BE2C (cell line): Measurements from ENCODE around the gene SCG5.

Experiments
- DNase-seq: peaks from one replicate; pipeline ENCODE4 v3.0.0-alpha.2; 2020
- H3K27me3 ChIP-seq: fragments of 250-450 bp; sonication (Bioruptor Pico); 2 replicates; pipeline ENCODE4 v1.5.1; 2020; ENCODE audit warnings: mild to moderate bottlenecking
- H3K36me3 ChIP-seq: fragments of 250-450 bp; sonication (Bioruptor Pico); 2 replicates; pipeline ENCODE4 v1.5.1; 2020; ENCODE audit warnings: mild to moderate bottlenecking
- H3K4me1 ChIP-seq: fragments of 250-450 bp; sonication (Bioruptor Pico); 2 replicates; pipeline ENCODE4 v1.5.1; 2020
- H3K4me3 ChIP-seq: 2 replicates; pipeline ENCODE4 v1.5.1; 2011; ENCODE audit warnings: low read depth, low read length
- H3K9me3 ChIP-seq: fragments of 250-450 bp; sonication (Bioruptor Pico); 2 replicates; pipeline ENCODE4 v1.5.1; 2020
- TF ChIP-seq, protein P1 (sequence below): IDR thresholded peaks from 2 replicates; pipeline ENCODE4 v1.5.1; 2012; ENCODE audit warnings: mild to moderate bottlenecking, low read depth, low read length

The SCG5 gene

DNA sequence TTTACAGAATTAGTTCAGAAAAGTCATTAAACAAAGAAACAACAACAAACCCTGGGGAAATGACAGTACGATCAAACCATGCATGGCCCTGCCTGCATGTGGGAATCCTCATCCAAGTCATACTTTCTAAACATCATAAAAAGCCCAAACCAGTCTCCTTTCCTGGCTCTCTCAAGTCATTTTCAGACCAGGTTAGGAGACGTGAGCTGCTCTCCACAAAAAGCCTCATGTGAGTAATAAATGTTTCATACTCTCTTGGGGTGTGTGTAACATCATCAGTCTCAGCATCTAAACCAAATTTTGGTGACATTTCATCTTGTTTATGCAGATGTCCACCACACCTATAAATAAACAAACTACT lies 95.2 kb downstream of the SCG5 start:
- H3K4me3 ChIP-seq, result no peak overlapping the region
- H3K4me1 ChIP-seq, result no peaks in the 10 kb centered on the region
- no peaks in the 10 kb centered on the region for H3K36me3 ChIP-seq
- TF ChIP-seq, protein P1, sequence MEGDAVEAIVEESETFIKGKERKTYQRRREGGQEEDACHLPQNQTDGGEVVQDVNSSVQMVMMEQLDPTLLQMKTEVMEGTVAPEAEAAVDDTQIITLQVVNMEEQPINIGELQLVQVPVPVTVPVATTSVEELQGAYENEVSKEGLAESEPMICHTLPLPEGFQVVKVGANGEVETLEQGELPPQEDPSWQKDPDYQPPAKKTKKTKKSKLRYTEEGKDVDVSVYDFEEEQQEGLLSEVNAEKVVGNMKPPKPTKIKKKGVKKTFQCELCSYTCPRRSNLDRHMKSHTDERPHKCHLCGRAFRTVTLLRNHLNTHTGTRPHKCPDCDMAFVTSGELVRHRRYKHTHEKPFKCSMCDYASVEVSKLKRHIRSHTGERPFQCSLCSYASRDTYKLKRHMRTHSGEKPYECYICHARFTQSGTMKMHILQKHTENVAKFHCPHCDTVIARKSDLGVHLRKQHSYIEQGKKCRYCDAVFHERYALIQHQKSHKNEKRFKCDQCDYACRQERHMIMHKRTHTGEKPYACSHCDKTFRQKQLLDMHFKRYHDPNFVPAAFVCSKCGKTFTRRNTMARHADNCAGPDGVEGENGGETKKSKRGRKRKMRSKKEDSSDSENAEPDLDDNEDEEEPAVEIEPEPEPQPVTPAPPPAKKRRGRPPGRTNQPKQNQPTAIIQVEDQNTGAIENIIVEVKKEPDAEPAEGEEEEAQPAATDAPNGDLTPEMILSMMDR, result no peak
- no peaks in the 10 kb centered on the region for H3K9me3 ChIP-seq
- no peak for DNase-seq
- no peaks in the 10 kb centered on the region; the same call in 1 of the 2 replicates for H3K27me3 ChIP-seq

- Histone ChIP-seq H3K9me3 (no peaks in the 10 kb centered on the region), H3K27me3 (no peaks in the 10 kb centered on the region; the same call in 1 of the 2 replicates)
- DNase-seq, result no peak
Measured at GRCh38 chr15:32737304-32737703, 95.8 kb downstream of the SCG5 start.

DNA sequence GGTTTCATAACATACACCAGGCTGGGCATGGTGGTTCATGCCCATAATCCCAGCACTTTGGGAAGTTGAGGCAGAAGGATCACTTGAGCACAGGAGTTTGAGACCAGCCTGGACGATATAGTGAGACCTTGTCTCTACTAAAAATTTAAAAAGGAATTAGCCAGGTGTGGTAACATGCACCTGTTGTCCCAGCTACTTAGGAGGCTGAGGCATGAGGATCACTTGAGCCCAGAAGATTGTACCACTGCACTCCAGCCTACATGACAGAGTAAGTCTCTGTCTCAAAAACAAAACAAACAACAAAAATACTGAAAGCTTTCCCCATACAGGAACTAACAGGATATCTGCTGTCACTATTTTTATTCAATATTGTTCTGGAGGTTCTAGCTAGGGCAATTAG lies 97.2 kb downstream of the SCG5 start:
- TF ChIP-seq, protein P1, result no peak
- Histone ChIP-seq H3K36me3 (no peaks in the 10 kb centered on the region), H3K9me3 (no peaks in the 10 kb centered on the region), H3K27me3 (no peaks in the 10 kb centered on the region; the same call in 1 of the 2 replicates), H3K4me1 (no peaks in the 10 kb centered on the region), H3K4me3 (no peak overlapping the region)
- no peak for DNase-seq

More at GRCh38 chr15:32737304-32737703, 95.8 kb downstream of the SCG5 start:
- TF ChIP-seq, protein P1, result no peak
- H3K4me3 ChIP-seq, result no peak overlapping the region
- no peaks in the 10 kb centered on the region for H3K36me3 ChIP-seq
- H3K4me1 ChIP-seq, result no peaks in the 10 kb centered on the region

DNA sequence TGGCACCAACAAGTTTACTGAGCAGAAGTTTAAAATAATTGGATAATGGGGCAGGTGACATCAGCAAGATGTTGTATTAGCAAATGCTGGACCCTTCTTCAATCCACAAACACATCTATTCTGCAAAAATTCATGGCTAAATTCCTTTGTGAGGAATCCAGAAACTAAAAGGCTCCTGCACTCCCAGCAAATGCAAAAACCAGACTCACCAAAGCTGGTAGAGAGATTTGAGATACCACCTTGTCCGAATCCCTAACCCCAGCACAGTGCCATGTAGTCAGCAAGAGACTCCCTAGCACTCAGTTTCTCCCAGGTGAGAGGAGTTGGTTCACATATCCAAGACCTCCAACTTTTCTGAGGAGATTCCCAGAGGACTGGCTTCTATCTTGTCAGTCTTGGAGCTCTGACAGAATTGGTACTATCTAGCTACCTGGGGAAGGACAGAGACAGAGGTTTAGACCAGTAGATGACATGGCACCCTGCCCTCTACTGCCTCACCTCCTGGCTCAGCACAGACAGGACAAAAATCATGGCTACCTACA lies 98.1 kb downstream of the SCG5 start:
- Histone ChIP-seq H3K4me3 (no peak overlapping the region), H3K4me1 (no peaks in the 10 kb centered on the region), H3K27me3 (no peaks in the 10 kb centered on the region; the same call in 1 of the 2 replicates), H3K36me3 (no peaks in the 10 kb centered on the region), H3K9me3 (no peaks in the 10 kb centered on the region)
- TF ChIP-seq, protein P1, result no peak
- no peak for DNase-seq

DNA sequence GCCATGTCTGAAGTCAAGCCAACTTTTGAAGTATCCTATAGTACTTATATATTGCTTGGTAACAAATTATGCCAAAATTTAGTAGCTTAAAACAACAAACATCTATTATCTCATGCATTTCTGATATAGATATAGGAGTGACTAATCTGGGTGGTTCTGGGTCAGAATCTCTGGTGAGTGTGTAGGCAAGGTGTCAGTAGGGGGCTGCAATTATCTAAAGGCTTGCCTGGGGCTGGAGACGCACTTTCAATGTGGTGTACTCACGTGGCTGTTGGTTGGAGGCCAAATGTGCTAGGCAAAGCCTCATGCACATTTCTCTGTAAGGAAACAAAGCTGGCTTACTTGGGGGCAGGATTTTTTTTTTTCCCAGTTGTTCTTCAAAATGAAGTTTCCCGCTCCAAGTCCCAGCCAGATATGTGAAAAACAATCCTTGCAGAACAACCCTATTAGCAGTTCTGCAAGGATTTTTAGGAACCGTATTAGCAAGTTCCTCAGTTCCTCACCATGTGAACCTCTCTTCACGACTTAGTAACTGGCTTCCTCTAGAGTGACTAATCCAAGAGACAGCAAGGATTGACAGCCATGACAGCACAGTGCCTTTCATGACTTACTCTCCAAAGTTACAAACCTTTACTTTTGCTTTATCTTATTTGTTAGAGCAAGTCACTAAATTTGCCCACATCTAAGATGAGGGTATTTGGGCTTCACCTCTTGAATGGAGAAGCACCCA lies 102.1 kb downstream of the SCG5 start:
- H3K4me3 ChIP-seq, result no peak overlapping the region
- H3K4me1 ChIP-seq, result no peaks in the 10 kb centered on the region
- H3K9me3 ChIP-seq, result peaks cover 2% of the 10 kb centered on the region; the same call in 1 of the 2 replicates
- TF ChIP-seq, protein P1, result no peak
- no peak for DNase-seq
- H3K27me3 ChIP-seq, result no peaks in the 10 kb centered on the region; the same call in 1 of the 2 replicates
- H3K36me3 ChIP-seq, result no peaks in the 10 kb centered on the region
